Activated T-cell treated with anti-CD3 and anti-CD28 coated beads for 4 hours (primary cell): ENCODE data around the gene ALPG.

Experiments used
- DNase-seq: peaks from one replicate; pipeline ENCODE4 v3.0.0-alpha.2; 2020

The ALPG gene

GRCh38 chr2:232460171-232460570 is 53.5 kb downstream of the ALPG start:
- no peak for DNase-seq
